ENCODE results near the gene BLOC1S1.

Gene BLOC1S1

DNA sequence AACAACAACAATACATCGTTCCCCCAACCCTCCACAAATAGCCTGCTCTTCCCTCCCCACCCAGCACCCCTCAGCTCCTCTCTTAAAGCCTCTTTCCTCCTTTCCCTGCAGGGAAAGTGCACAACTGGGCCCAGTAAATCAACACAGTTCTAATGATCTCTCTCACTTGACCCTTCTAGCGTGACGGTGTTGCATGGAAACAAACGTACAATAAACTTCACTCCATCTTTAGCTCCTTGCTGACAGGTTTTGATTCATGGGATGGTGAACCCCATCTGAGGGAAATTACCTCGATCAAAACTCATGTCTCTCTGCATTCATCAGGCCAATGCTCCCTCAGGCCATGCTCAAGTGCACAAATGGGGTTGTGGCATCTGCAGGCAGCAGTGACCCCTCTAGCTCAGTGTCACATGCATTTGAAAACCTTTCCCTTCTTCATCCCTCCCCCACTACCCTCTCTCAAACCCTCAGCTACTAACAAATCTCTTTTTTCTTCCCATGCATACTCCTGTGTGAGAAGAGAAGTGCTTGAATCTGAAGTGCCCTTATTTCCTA is 50.0 kb downstream of the BLOC1S1 start:
- H3K4me3 ChIP-seq (ENCODE audit: low read depth, low read length) = no peak overlapping the region
- no peak for DNase-seq (ENCODE audit: low read depth)
- TF ChIP-seq, protein P1, sequence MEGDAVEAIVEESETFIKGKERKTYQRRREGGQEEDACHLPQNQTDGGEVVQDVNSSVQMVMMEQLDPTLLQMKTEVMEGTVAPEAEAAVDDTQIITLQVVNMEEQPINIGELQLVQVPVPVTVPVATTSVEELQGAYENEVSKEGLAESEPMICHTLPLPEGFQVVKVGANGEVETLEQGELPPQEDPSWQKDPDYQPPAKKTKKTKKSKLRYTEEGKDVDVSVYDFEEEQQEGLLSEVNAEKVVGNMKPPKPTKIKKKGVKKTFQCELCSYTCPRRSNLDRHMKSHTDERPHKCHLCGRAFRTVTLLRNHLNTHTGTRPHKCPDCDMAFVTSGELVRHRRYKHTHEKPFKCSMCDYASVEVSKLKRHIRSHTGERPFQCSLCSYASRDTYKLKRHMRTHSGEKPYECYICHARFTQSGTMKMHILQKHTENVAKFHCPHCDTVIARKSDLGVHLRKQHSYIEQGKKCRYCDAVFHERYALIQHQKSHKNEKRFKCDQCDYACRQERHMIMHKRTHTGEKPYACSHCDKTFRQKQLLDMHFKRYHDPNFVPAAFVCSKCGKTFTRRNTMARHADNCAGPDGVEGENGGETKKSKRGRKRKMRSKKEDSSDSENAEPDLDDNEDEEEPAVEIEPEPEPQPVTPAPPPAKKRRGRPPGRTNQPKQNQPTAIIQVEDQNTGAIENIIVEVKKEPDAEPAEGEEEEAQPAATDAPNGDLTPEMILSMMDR (IDR thresholded peaks at IDR 0.05; ENCODE audit: low read depth, low read length, missing control alignments) = no peak
- in situ Hi-C loops (cut with HindIII; ENCODE audit: low sequenced_read_pairs) = no loop called here

DNA sequence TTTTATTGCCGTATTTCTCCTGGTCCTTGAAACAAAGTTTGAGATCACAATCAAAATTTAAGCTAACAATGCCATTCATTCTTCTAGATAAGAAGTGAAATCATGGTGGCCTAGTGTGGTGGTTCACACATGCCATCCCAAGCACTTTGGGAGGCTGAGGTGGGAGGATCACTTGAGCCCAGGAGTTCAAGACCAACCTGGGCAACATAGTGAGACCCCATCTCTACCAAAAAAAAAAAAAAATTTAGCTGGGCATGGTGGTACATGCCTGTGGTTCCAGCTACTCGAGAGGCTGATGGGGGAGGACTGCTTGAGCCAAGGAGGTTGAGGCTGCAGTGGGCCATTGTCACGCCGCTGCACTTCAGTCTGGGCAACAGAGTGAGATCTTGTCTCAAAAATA is 51.3 kb downstream of the BLOC1S1 start:
- no peak for DNase-seq (ENCODE audit: low read depth)
- no peak overlapping the region for H3K4me3 ChIP-seq (ENCODE audit: low read depth, low read length)
- in situ Hi-C loops (cut with HindIII; ENCODE audit: low sequenced_read_pairs) = no loop called here
- TF ChIP-seq, protein P1 (IDR thresholded peaks at IDR 0.05; ENCODE audit: low read depth, low read length, missing control alignments) = no peak

Measured in astrocyte of the cerebellum (primary cell).